Fibroblast of gingiva (primary cell): ENCODE data around the gene SAYSD1.

Experiments used
- DNase-seq: peaks from one replicate; pipeline ENCODE4 v3.0.0-alpha.2; 2011; ENCODE audit warnings: low read depth

Gene SAYSD1

DNA sequence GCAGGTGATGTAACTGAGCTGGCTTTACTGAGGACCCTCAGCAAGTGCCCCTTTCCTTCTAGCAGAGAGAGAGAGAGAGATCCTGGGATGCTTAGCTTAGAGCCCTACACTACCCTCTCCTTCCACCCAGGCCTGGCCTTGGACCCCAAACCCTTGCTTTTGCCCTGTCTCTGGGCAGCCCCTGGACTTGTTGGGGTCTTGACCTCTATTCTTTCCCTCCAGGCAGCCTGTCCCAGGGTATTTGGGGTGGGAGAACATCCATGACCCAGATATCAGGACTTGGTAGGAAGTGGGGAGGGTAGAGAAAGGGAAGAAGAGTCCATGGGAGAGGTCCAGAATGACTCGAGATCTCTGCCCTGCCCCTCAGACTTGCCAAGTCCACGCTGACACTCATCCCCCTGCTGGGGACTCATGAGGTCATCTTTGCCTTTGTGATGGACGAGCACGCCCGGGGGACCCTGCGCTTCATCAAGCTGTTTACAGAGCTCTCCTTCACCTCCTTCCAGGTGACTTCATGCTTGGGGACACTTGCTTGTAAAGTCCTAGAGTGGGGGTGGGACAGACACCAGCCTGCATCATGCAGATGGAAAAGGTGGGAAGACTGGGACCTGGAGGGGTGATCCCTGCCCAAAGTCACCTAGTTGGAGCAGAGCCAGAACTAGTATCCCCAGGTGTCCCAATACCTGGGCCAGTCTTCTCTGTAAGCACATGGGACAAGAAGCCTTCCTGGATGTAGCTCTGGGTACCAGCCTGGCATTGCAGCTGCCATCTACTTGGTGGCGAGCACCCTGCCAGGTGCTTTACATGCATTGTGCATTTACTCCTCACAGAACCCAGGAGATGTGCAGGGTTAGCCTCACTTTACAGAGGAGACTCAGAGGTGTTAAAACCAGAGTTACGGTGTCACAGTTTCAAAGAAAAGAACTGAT lies 35.5 kb downstream of the SAYSD1 start:
- DNase-seq = no peak

DNA sequence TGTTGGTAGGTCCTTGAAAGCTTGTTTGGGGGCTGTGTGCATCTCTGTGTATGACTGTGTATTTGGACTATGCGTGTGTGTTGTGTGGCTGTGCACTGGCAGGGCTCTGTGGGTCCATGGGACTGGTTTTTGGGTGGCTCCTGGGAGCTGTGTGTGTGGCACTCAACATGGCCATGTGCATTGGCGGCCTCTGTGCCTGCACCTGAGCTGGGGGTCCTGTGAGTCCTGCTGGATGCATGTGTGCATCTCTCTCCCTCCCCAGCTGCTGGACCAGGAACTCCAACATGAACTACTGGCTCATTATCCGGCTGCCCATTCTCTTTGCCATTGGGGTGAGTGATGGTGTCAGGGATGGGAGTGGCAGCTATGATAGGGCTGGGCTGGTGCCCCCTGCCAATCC lies 36.3 kb downstream of the SAYSD1 start:
- no peak for DNase-seq

DNA sequence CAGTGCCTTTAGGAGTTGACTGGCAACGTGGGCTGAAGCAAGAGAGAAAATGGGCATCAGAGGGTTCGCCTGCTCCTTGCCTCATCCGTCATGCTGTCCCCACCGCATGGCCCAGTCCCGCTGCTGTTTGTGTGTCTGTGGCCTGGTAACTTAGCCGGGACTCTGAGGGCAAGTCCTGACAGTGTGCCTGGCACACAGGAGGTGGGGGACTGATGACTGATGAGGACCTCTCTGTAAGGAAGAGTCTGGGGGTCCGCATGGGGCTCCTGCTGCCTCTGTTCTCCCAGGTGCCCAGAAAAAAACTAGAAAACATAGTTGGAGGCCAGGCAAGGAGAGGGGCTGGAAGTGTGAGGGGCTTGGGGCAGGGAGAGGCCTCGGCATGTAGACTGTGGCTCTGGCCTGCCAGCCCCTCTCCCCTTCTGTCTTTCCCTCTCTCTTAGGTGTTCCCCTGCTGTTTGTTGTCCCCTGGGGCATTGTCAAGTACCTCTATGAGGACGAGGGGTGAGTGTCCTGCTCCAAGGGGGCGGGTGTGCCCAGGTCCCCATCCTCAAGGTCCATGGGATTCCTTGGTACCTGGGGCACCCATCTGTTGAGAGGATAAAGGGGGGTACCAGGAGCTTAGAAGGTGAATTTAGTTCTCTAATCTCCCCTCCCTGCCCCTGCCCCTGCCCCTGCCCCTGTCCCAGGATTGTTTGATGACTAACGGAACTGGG lies 36.9 kb downstream of the SAYSD1 start:
- no peak for DNase-seq

DNA sequence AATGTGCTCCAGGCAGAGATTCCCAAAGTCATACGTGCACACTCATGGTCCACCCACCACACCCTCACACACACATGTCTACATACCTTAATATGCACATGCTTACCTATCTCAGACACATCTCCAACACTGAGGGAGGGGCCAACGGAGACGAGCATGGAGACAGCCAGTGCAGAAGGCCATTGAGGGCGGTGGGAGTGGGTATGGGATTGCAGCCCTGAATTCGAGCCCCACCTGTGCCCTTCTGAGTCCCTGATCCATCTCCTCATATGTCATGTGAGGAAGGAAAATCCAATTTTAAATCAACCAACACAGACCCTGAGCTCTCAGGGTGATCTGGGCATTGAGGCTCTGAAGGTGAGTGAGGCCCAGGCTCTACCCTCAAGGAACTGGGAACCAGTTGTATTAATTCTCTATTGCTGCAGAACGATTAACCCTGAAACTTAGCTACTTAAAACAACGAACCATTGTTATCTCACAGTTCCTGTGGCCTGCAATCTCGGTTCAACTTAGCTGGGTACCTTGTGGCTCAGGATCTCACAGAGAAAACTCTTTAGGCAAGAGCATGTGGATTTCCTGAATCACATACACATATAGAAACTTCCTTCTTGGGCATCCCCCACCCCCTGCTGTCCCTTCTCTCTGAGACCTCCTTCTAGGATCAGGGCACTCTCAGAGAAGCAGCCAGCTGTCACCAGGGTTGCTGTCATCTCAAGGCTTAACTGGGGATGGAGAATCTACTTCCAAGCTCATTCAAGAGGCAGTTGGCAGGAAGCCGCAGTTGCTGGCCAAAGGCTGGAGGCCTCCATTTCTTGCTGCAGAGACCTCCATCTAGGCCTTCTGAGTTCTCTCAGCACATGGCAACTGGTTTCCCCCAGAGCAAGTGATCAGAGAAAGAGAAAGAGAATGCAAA lies 38.1 kb downstream of the SAYSD1 start:
- no peak for DNase-seq

DNA sequence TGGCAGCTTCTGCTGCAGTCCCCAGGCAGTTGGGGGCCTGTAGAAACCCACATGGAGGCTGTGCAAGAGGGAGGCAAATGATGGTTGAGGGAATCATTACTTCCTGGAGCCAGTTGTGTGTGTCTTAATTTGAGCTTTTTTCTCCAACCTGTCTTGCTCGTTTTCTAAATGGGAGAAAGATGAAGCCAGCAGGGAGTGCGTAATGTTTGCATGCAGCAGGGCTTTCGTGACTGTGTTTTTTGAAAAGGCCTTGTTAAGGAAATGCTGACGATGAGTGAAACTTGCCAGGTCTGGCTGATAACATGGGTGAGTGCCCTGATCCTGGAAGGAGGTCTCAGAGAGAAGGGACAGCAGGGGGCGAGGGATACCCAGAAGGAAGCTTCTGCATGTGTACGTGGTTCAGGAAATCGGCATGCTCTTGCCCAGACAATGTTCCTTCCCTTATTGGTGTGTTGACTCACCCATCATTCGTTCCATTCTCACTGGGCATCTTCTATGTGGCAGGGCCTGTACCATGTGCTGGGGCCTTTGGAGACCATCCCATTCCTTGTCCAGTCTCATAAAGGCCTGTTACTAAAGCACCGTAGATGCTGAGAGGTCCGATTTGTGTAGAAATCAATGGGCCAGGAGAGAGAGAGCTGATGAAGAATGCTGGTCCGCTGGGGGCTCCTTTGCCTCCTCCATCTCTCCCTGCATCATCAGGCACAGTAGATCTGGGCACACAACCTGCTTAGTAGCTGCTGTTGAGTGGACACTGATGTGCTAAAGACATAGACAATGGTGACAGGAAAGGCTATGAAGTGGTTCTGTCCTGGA lies 39.0 kb downstream of the SAYSD1 start:
- DNase-seq = no peak

DNA sequence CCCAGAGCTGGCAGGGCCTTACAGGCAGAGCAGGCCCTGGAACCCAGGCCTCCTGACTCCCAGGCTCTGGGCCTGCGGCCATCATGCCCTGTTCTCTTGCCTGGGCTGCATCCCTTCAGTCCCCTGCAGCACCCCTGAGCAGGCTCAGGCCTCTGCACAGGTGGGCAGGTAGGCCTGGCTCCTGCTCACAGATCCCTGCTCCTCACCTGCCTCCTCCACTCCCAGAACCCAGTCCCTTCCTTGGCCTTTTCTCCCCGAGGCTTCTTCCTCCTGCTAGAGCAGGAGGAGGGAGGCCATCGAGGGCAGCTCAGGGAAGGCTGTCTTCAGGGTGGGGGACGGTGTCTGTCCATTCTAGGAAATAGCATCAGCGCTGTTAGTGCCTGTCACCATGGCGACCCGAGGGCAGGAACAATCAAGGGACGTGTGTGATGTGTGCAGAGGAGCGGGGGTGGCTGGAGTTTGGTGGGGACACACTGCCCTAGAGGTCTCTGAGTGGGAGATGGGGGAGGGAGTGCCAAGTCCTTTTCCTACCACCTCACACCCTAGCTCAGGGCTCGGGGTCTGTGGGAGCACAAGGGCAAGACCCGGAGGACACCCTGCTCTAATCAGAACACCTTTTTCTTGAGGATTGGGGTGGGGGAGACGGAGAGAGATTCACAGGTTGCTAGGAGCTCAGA lies 39.8 kb downstream of the SAYSD1 start:
- no peak for DNase-seq

DNA sequence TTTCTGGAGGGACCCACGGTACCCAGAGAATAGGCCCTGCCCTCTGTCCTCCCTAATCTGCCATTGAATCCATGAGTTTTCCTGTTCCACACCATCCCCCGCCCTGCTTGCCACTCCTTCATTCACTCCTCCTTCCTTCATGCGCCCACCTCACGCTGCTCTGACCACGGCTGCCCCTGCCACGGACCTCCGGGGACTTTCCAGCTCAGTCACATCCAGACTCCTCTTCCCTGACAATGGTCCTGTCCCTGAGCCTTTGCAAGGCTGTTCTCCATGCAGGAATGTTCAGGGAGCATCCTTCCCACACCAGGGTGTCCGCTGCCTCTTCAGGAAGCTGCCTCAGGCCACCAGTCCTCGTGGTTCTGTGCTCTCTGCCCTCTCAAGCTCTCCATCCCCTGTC lies 40.5 kb downstream of the SAYSD1 start:
- no peak for DNase-seq

DNA sequence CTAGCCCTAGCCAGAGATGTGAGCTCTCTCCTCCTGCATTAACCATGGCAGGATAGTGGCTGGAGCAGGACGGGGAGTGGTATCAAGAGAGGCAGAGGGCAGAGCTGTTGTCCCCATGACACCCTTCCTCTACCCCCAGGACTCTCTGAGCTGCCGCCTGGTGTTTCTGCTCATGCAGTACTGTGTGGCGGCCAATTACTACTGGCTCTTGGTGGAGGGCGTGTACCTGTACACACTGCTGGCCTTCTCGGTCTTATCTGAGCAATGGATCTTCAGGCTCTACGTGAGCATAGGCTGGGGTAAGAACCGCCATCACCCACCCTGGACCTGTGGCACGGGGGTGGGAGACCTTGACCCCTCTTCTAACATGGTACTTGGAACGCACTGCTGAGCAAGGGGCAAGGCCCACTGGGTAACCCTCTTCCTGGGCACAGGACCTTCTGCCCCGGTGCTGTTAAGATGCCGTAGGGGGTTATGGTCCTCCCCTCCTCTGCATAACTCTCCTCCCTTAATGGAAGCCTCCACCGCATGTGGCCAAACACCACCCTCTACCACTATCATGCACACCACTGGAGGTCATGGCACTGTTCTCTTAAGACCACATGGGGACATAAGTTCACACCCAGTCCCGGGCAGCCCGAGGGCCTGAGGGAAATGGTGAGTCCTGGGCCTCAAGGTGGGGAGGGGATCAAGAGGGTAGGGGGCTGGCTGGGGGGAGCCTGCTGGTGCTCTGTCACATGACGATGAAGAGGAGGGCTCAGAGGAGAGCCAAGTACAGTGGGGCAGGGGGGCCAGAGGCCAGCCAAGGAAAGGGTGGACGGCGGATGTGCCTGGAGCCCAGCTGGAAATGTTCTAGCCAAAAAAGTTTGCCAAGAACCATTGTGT lies 41.3 kb downstream of the SAYSD1 start:
- no peak for DNase-seq

DNA sequence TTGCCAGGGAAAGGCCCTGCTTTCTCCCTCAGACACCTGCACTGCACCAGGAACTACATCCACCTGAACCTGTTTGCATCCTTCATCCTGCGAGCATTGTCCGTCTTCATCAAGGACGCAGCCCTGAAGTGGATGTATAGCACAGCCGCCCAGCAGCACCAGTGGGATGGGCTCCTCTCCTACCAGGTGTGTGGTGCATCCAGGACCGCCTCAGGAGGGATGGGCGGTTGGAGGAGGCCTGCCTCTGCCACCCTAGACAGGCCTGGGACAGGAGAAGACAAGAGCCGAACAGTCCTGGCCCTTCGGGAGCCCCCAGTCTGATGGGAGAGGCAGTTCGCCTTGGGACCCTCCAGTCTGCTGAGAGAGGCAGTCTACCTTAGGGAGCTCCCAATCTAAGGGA lies 42.2 kb downstream of the SAYSD1 start:
- DNase-seq = no peak

DNA sequence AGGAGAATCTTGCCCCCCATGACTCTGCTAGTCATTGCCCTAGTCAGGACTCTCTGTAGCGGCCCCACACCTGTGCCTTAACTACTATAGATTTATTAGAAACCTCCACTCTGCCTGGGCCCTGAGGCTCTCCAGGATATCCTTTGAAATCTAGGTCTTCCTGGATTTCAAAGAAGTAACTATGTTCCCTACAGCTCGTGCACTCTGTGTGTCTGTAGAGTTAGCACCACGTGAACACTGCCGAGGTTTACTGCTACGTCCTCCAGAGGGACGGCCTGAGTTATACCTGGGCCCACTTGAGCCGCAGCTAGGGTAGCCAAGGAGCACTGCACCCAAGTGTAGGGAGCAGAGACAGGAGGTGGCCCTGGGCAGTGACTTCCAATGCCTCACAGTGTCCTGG lies 46.6 kb downstream of the SAYSD1 start:
- no peak for DNase-seq

DNA sequence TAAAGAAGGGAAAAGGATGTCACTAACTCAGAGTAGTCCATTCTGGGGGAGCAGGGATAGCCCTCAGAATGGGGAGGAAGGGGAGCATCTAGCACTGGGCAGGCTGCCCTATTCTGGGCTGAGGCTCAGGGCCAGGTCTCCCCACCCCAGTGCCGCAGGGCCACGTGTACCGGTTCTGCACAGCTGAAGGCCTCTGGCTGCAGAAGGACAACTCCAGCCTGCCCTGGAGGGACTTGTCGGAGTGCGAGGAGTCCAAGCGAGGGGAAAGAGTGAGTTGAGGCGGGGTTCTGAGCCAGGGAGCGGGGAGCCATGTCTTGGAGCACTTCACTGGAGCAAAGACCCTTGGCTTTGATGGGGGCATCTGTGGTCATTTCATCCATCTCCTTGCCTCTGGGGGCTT lies 49.4 kb downstream of the SAYSD1 start:
- no peak for DNase-seq

DNA sequence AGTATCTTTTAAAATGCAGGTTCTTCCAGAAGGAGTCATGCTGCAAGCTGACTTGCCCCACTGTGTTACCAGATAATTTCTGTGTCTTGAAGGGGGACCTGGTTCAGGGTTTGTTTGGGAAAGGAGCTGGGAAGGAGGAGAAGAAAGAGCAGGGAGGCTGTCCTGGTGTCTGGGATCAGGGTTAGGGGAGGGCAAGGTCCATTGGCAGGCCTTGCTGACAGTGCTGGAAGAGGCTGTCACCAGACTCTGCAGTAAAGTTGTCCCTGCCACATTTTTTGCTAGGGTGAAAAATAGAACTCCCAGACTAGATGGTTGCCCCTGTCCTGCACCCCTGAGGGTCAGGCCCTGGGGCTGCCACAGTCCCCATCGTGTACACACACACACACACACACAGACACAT lies 51.5 kb downstream of the SAYSD1 start:
- DNase-seq = no peak

DNA sequence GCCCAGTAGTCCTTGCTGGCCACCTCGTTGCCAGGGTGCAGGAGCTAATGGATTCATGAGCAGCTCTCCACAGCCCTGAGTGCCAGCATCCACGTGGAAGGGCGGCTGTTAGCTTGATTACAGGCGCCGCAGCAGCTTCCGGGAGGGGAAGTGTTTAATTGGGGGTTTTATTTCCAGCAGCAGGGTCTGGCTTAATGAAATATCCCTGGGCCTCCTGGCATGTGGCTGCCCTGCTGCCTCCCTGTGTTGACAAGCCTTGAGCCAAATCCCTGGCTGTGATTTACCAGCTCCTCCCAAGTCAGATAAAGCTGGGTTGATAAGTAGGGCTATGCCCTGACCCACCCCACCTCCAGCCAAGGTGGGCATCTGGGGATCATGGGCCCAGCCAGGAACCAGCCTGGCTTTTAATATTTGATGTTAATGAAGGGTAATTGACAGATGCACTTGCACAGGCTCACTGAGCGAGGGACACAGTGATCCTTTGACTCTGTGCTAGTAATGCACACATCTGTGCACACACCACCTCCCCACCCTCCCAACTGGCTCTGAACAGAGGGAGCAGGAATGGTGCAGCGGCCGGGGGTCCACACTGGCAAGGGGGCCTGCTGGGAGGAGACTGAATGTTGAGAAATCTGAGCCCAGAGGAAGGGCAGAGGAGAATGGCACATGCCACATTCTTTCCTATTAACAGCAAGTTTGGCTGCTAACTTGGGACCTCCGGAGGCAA lies 52.8 kb downstream of the SAYSD1 start:
- no peak for DNase-seq

DNA sequence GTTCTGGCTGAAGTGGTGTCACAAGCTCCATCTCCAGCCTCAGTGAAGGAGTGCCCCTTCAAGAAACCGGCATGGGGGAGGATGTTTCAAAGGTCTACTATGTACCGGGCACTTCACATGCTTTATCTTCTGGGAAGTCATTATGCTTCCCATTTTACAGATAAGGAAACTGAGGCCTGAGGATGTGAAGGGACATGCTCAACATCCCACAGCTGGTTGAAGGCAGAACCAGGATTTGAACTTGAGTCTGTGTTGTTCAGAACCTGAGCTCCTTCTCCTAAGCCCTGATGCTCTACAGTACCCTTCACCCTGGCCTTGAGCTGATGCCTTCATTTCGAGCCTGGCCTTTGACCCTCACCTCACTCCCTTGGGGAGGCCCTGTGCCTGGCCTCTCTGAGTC lies 53.4 kb downstream of the SAYSD1 start:
- no peak for DNase-seq

DNA sequence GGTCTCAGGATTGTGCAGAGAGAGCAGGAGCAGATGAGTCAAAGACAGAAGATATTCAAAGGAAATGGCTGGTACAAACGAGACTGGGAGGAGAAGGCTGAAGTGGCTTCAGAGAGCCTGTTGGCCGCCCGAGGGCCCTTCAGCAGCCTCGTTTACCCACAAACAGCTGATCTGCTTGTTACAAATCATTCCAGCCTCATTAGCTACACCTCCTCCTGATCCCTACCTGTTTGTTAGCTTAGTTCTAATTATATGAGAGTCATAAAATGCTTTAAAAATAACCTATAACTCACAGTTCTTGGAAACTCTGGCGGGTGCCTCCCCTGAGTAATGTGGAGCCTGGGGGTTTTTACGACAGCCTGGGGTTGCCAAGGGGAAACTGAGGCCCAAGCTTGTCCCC lies 53.8 kb downstream of the SAYSD1 start:
- DNase-seq = no peak

DNA sequence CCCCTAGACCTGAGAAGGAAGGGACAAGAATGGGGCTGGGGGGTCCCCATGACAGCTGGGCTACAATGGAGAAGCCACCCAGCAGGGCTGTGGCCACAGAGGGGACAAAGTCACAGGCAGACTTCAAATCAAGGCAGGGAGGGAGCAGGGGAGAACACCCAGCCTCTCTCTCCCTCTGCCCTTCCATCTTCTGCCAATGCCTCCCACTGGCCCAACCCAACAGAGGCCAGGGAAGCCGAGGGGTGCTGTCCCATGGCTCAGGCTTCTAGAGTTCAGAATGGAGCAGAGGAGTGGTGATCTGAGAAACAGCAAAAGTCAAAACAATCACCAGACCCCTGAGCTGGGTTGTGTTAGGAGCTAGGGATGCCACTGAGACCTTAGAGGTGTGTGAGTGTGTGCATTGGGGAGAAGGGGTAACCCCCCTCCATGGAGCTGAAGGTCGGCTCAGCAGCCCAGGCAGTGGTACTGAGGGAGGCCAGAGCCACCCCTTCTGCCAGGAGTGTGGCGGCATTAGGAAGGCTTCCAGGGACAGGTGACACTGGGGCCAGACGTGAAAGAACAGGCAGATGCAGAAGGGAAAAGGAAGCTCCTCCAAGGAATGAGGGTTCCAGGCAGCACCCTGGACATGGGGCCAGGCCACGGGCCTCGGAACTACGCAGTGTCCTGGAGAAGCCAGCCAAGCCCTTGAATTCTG lies 54.4 kb downstream of the SAYSD1 start:
- DNase-seq = no peak

DNA sequence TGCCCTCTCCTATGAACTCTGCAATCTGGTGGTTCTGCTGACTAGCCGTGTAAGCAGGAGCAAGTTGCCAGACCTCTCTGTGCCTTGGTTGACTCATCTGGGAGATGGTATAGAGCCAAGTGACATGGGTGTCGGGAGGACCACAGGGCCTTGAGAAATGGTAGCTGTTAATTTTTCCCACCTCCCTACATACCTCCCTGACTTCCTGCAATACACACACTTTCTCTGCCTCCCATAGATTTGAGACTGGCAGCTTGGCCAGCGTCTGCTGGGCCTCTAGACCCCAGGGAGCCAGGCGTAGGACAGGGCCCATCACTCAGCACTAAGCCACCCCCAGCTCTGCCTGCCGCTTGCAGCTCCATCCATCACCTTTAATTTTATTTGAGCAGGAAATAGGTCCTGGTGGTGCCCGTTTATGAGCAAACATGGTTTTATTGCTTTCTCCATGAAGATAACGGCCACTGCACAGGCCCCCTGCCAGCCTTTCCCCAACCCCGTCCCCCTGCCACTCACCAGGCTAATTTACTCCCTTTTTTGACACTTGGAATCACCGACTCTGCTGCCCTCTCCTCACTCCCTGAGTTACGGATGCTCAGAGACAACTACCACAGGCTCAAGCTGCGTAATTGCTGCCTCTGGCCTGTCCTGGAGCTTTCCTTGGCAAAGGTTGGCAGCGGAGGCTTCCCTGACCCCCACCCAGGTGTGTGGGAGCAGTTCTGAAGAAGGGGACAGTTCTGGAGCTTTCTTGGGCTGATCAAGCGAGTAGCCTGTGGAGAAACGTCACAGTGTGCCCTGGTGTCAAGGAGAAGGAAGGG lies 55.3 kb downstream of the SAYSD1 start:
- DNase-seq = no peak
